ENCODE data around the gene OR6N1.

DNA sequence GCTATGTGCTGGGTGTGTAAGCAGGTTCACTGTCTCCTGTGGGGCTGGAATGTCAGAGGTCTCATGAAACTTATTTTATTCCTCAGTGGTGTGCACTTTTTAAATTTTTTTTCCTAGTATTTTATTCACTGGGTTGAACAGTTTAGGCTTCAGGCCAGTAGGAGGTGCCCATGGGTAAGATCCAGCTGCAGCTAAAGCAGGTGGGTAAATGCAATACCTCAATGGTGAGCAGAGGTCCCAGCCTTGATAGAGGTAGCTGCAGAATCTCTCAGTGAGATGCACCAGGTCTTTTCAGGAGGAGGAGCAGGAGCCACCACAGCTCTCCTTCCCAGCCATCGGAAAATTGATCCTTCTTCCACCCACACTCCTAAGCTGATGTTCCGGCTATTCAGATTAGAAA, 21.6 kb upstream of the OR6N1 start:
- TF ChIP-seq POLR2A (IDR thresholded peaks at IDR 0.05; ENCODE audit: low read depth, low read length) = no peak
- TF ChIP-seq TAF1 (IDR thresholded peaks at IDR 0.05; ENCODE audit: borderline replicate concordance, low read depth, low read length) = no peak
- no peak for TF ChIP-seq POLR2AphosphoS5 (IDR thresholded peaks at IDR 0.05; ENCODE audit: low read depth, low read length)

Measured in GM12892 (cell line).